Measurements from ENCODE around the gene B4GALT2. TPM values are rescaled to one million over a fixed set of nuclear protein-coding genes. Genes with fewer than 3 reads are reported as not detected.
A peak's percentile ranks its signal among the peaks of the same experiment; 100 is the strongest.

Gene B4GALT2
- total and polyA plus RNA-seq, 2 of the 8 experiments (the other 6 are each of a cell fraction or from before 2014, with no cell fraction given): 56.5 to 121 TPM

DNA sequence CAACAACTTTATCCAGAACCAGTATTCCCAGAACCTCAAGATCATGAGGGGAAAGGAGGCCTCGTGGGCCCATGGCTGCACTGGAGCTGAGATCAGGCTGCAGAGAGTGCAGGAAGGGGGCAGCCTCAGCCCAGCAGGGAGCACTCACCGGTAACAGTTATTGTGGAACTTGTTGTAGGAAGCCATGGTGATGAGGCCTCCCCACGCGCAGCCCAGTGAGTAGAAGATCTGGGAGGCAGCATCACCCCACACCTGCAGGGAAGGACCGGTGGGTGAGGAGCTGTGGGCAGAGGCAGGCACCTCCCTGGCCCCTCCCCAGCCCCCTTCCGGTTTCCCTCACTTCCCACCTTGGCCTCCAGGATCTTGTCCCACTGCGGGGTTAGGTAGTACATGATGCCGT, 23.2 kb downstream of the B4GALT2 start:
- WGBS, 2 experiments (ENCODE audit: extremely low coverage in 1 of 2, insufficient coverage in 1 of 2, insufficient read length in 1 of 2, insufficient replicate concordance in 2 of 2, low coverage in 1 of 2, low lambda C conversion rate in 2 of 2, missing lambda C conversion rate in 1 of 2): 92% methylated on average over 8 of the region's 8 CpGs; no CpG with 5 or more reads in 1 of the 2 experiments
- Histone ChIP-seq H2BK15ac (ENCODE audit: low read length) (no peak overlapping the region), H4K8ac (ENCODE audit: extremely low read depth, insufficient read depth, low read length) (0 out of 2 replicates have a peak overlapping the region, but pooled peaks have one; percentile 58), H3K4me2 (ENCODE audit: insufficient read depth in 1 of 2, low read depth in 2 of 2, low read length in 2 of 2) (no peak overlapping the region), H3K23me2 (ENCODE audit: low read depth, low read length) (no peaks in the 10 kb centered on the region), H2BK5ac (ENCODE audit: low read depth, low read length) (no peak overlapping the region), H4K5ac (ENCODE audit: insufficient read length, low read depth, low read length) (no peak overlapping the region), H3K18ac (ENCODE audit: extremely low read depth, low read length) (no peak overlapping the region), H2BK120ac (replicated peaks; ENCODE audit: low read depth, low read length) (no peak overlapping the region), H3K4me1 (replicated peaks in 1 of 4; ENCODE audit: control insufficient read depth in 3 of 4, insufficient read depth in 4 of 4, low read length in 3 of 4) (no peaks in the 10 kb centered on the region), H2BK20ac (ENCODE audit: low read length) (no peak overlapping the region), H3K14ac (ENCODE audit: insufficient read length) (no peak overlapping the region), H3K27ac (ENCODE audit: low read depth, low read length) (no peak overlapping the region), H2BK12ac (ENCODE audit: low read depth, low read length) (0 out of 2 replicates have a peak overlapping the region, but pooled peaks have one; percentile 27), H3K4me3 (ENCODE audit: extremely low read depth in 1 of 4, insufficient read depth in 2 of 4, low read depth in 3 of 4, low read length in 4 of 4) (no peak overlapping the region), H3K79me1 (ENCODE audit: low read depth, low read length) (no peaks in the 10 kb centered on the region), H3K36me3 (ENCODE audit: control insufficient read depth in 2 of 4, insufficient read depth in 4 of 4, low read length in 3 of 4) (peaks cover 0 to 21% (median 11%) of the 10 kb centered on the region in 4 experiments; a peak in 6 of 8 replicates), H3K79me2 (ENCODE audit: control insufficient read depth in 1 of 2, insufficient read depth in 2 of 2, low read length in 2 of 2) (no peaks in the 10 kb centered on the region), H2AK5ac (ENCODE audit: low read depth, low read length) (no peak overlapping the region), H3K27me3 (replicated peaks in 1 of 4; ENCODE audit: control insufficient read depth in 3 of 4, extremely low read depth in 1 of 4, insufficient read depth in 3 of 4, low read length in 3 of 4) (no peaks in the 10 kb centered on the region), H3K9me3 (ENCODE audit: insufficient read depth in 2 of 2, low read depth in 1 of 2, low read length in 1 of 2) (no peaks in the 10 kb centered on the region), H2AFZ (ENCODE audit: low read length) (no peak overlapping the region), H3K56ac (replicated peaks; ENCODE audit: insufficient read length, low read depth, low read length) (no peak overlapping the region), H4K91ac (replicated peaks; ENCODE audit: insufficient read length, low read length) (no peak overlapping the region), H4K20me1 (replicated peaks in 1 of 2; ENCODE audit: control insufficient read depth in 1 of 2, insufficient read depth in 2 of 2, low read length in 2 of 2) (peaks cover 1 to 2% of the 10 kb centered on the region in 2 experiments), H3K23ac (ENCODE audit: insufficient read length) (no peak overlapping the region), H3K4ac (replicated peaks; ENCODE audit: insufficient read length, low read depth, low read length) (no peak overlapping the region), H3K9ac (replicated peaks in 1 of 4; ENCODE audit: extremely low read depth in 1 of 4, low read depth in 3 of 4, low read length in 3 of 4) (no peak overlapping the region)
- ChIA-PET CTCF (ENCODE audit: partially characterized antibody) (interaction anchor here (1.1 to 21.8 kb wide), 7 partner anchors 10 to 69 kb away, joined by 3 to 478 read pairs (median 11); no protein-coding TSS in a partner anchor), POLR2A (ENCODE audit: partially characterized antibody) (interaction anchor here (0.5 to 27.1 kb wide), 3 partner anchors 10 to 413 kb away, joined by 3 to 544 read pairs (median 9); partner anchors contain the start of gene SLC6A9)
- FAIRE-seq: no peak
- DNase-seq (ENCODE audit: low read depth in 1 of 2, low spot score in 2 of 2): no peak
- no peak for TF ChIP-seq BCL11A (IDR thresholded peaks at IDR 0.05; ENCODE audit: low read depth in 2 of 2, low read length in 2 of 2)
- TF ChIP-seq ASH2L (IDR thresholded peaks at IDR 0.05; ENCODE audit: low read length): no peak
- no peak for TF ChIP-seq CBX8 (IDR thresholded peaks at IDR 0.05; ENCODE audit: borderline replicate concordance, low read depth, low read length)
- no peak for TF ChIP-seq RFX5 (IDR thresholded peaks at IDR 0.05; ENCODE audit: borderline replicate concordance, low read depth, low read length)
- TF ChIP-seq JUND (IDR thresholded peaks at IDR 0.05; ENCODE audit: low read length): no peak
- TF ChIP-seq CHD1 (IDR thresholded peaks at IDR 0.05; ENCODE audit: low read depth, low read length): no peak
- TF ChIP-seq GTF2F1 (IDR thresholded peaks at IDR 0.05; ENCODE audit: borderline replicate concordance, low read depth, low read length): no peak
- TF ChIP-seq, protein P1, sequence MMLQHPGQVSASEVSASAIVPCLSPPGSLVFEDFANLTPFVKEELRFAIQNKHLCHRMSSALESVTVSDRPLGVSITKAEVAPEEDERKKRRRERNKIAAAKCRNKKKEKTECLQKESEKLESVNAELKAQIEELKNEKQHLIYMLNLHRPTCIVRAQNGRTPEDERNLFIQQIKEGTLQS (IDR thresholded peaks at IDR 0.05; ENCODE audit: insufficient read depth, low read depth, low read length): no peak
- no peak for TF ChIP-seq EP300 (IDR thresholded peaks at IDR 0.05; ENCODE audit: borderline replicate concordance in 1 of 2, low read depth in 2 of 2, low read length in 2 of 2)
- TF ChIP-seq HDAC6 (IDR thresholded peaks at IDR 0.05; ENCODE audit: low read depth, low read length): no peak
- TF ChIP-seq ZNF274 (IDR thresholded peaks at IDR 0.05; ENCODE audit: borderline replicate concordance, extremely low read depth, low read length): no peak
- no peak for TF ChIP-seq TCF12 (IDR thresholded peaks at IDR 0.05; ENCODE audit: low read depth, low read length)
- no peak for TF ChIP-seq KDM1A (IDR thresholded peaks at IDR 0.05; ENCODE audit: borderline replicate concordance, low read length)
- TF ChIP-seq BRCA1 (IDR thresholded peaks at IDR 0.05; ENCODE audit: low read depth, low read length): no peak

All from H1 (cell line).